CMK (cell line): ENCODE data around the gene SLC38A3.
"Not testable (repeated sequence)": the region's sequence is repeated elsewhere in the genome, so short reads cannot be mapped to it uniquely, and the experiment has no call there.

Source experiments
- DNase-seq: peaks from one replicate; pipeline ENCODE4 v3.0.0-alpha.2; 2010; ENCODE audit warnings: low read depth

Gene SLC38A3

GRCh38 chr3:50211930-50212329 lies 6.9 kb downstream of the SLC38A3 start:
- no peak for DNase-seq

GRCh38 chr3:50212502-50212901 lies 7.4 kb downstream of the SLC38A3 start:
- no peak for DNase-seq

GRCh38 chr3:50212971-50213370 lies 7.9 kb downstream of the SLC38A3 start:
- DNase-seq = no peak

- no peak for DNase-seq
These were observed 8.3 kb downstream of the SLC38A3 start for GRCh38 chr3:50213373-50213772.

- DNase-seq = no peak
These were observed 9.8 kb downstream of the SLC38A3 start for GRCh38 chr3:50214824-50215223.

GRCh38 chr3:50215529-50215928 lies 10.5 kb downstream of the SLC38A3 start:
- no peak for DNase-seq

GRCh38 chr3:50217681-50218080 lies 12.6 kb downstream of the SLC38A3 start:
- no peak for DNase-seq

- no peak for DNase-seq
These were observed 13.4 kb downstream of the SLC38A3 start for GRCh38 chr3:50218448-50218847.

GRCh38 chr3:50219285-50219684 lies 14.2 kb downstream of the SLC38A3 start:
- no peak for DNase-seq

- DNase-seq = no peak
These were observed 15.0 kb downstream of the SLC38A3 start for GRCh38 chr3:50220109-50220508.

GRCh38 chr3:50221051-50221410 lies 16.0 kb downstream of the SLC38A3 start:
- DNase-seq = no peak

- no peak for DNase-seq
These were observed 16.5 kb downstream of the SLC38A3 start for GRCh38 chr3:50221411-50222168.

GRCh38 chr3:50222169-50222528 lies 17.1 kb downstream of the SLC38A3 start:
- no peak for DNase-seq

GRCh38 chr3:50224639-50225038 lies 19.6 kb downstream of the SLC38A3 start:
- no peak for DNase-seq

GRCh38 chr3:50226888-50227389 lies 21.9 kb downstream of the SLC38A3 start:
- DNase-seq = no peak

GRCh38 chr3:50227390-50228183 lies 22.5 kb downstream of the SLC38A3 start:
- peak; percentile 89 for DNase-seq

- DNase-seq = not testable (repeated sequence)
These were observed 23.2 kb downstream of the SLC38A3 start for GRCh38 chr3:50228184-50228763.

GRCh38 chr3:50229490-50229889 lies 24.4 kb downstream of the SLC38A3 start:
- DNase-seq = no peak

GRCh38 chr3:50230104-50230793 lies 25.2 kb downstream of the SLC38A3 start:
- DNase-seq = no peak

- DNase-seq = no peak
These were observed 25.7 kb downstream of the SLC38A3 start for GRCh38 chr3:50230794-50231125.

GRCh38 chr3:50231581-50231980 lies 26.5 kb downstream of the SLC38A3 start:
- no peak for DNase-seq

GRCh38 chr3:50232303-50232702 lies 27.2 kb downstream of the SLC38A3 start:
- DNase-seq = no peak

GRCh38 chr3:50233176-50233575 lies 28.1 kb downstream of the SLC38A3 start:
- DNase-seq = no peak
